ENCODE measurements around the gene RNASEH1. TPM values are rescaled to one million over a fixed set of nuclear protein-coding genes. Genes with fewer than 3 reads are reported as not detected.
A peak's percentile ranks its signal among the peaks of the same experiment; 100 is the strongest.

RNASEH1 gene
- total RNA-seq (2013) = 14.4 TPM
- polyA plus RNA-seq (10 to 100 TPM in 2 of 3 donors, 1 to 10 TPM in 1; 6.8 to 16.4 (median 14.2) TPM), polyA minus RNA-seq (6.0 and 9.7 TPM in 2 replicates), total RNA-seq (4.6 to 16.4 (median 9.5) reads per million in 11 experiments)

GRCh38 chr2:3558205-3559014 lies at the start of gene RNASEH1:
TSS of gene RNASEH1 (minus strand) at chr2:3558333. CDS start at chr2:3558260, 73 bp downstream.
- Histone ChIP-seq H4K20me1 (ENCODE audit: insufficient read depth, low read length) (no peaks in the 10 kb centered on the region), H3K27me3 (ENCODE audit: control insufficient read depth in 2 of 2, insufficient read depth in 2 of 2, low read length in 2 of 2) (no peaks in the 10 kb centered on the region), H3K9ac (ENCODE audit: insufficient read depth, low read length, poor library complexity, severe bottlenecking) (peak within 1 kb of the TSS; percentile 94), H3K79me2 (ENCODE audit: insufficient read depth, low read length) (peaks cover 25% of the 10 kb centered on the region), H3K4me2 (replicated peaks; ENCODE audit: extremely low read depth, low read length, poor library complexity, severe bottlenecking) (peak within 1 kb of the TSS; percentile 76), H3K4me3 (replicated peaks in 1 of 3; ENCODE audit: low read depth in 2 of 3, low read length in 3 of 3) (peak within 1 kb of the TSS; percentile 82 to 92 (median 85)), H3K36me3 (replicated peaks in 1 of 2; ENCODE audit: control insufficient read depth in 1 of 2, insufficient read depth in 2 of 2, low read length in 2 of 2) (peaks cover 21 to 33% of the 10 kb centered on the region in 2 donors), H3K9me3 (replicated peaks in 1 of 2; ENCODE audit: control insufficient read depth in 1 of 2, insufficient read depth in 1 of 2, low read length in 2 of 2) (no peaks in the 10 kb centered on the region), H2AFZ (ENCODE audit: insufficient read depth, low read depth, low read length, poor library complexity, severe bottlenecking) (peak within 1 kb of the TSS; percentile 92), H3K4me1 (ENCODE audit: control insufficient read depth in 1 of 2, insufficient read depth in 2 of 2, low read length in 2 of 2) (peaks cover 18 to 24% of the 10 kb centered on the region in 2 donors), H3K27ac (ENCODE audit: low read depth in 1 of 2, low read length in 2 of 2) (peak within 1 kb of the TSS; percentile 82 to 87)
- peak within 1 kb of the TSS; percentile 85 to 90 for H3K4me3 Mint-ChIP-seq
- under 1% methylated on average over 65 of the region's 67 CpGs for WGBS (ENCODE audit: insufficient coverage)
- no peaks in the 10 kb centered on the region for H3K27me3 Mint-ChIP-seq (ENCODE audit: low read depth in 3 of 3)
- H3K9me3 Mint-ChIP-seq = no peaks in the 10 kb centered on the region
- peak within 1 kb of the TSS; percentile 86 to 96 (median 92) for H3K27ac Mint-ChIP-seq
- DNase-seq = peak; percentile 98 to 99 (median 99)
- intact Hi-C loops (cut with micrococcal nuclease) = loop anchor here (1.0 to 5.0 kb wide), 5 partner anchors 16 to 181 kb away; partner anchors contain the start of genes ADI1 (in 1 of the 2), EIPR1 (in 1 of the 2) and RPS7 (in 1 of the 2)
- H3K4me1 Mint-ChIP-seq = peaks cover 22% of the 10 kb centered on the region
- peaks cover 28 to 32% of the 10 kb centered on the region in 2 donors for H3K36me3 Mint-ChIP-seq
- no peak for TF ChIP-seq CTCF (IDR thresholded peaks at IDR 0.05)

GRCh38 chr2:3606370-3607201 lies 48.5 kb upstream of the RNASEH1 start:
- Histone ChIP-seq H2AFZ (ENCODE audit: insufficient read depth, low read depth, low read length, poor library complexity, severe bottlenecking) (no peak overlapping the region), H4K20me1 (ENCODE audit: insufficient read depth, low read length) (no peaks in the 10 kb centered on the region), H3K79me2 (ENCODE audit: insufficient read depth, low read length) (no peaks in the 10 kb centered on the region), H3K9ac (ENCODE audit: insufficient read depth, low read length, poor library complexity, severe bottlenecking) (no peak overlapping the region), H3K27me3 (ENCODE audit: control insufficient read depth in 2 of 2, insufficient read depth in 2 of 2, low read length in 2 of 2) (no peaks in the 10 kb centered on the region), H3K4me3 (replicated peaks in 1 of 3; ENCODE audit: low read depth in 2 of 3, low read length in 3 of 3) (no peak overlapping the region), H3K4me1 (ENCODE audit: control insufficient read depth in 1 of 2, insufficient read depth in 2 of 2, low read length in 2 of 2) (no peaks in the 10 kb centered on the region), H3K4me2 (replicated peaks; ENCODE audit: extremely low read depth, low read length, poor library complexity, severe bottlenecking) (no peak overlapping the region), H3K36me3 (replicated peaks in 1 of 2; ENCODE audit: control insufficient read depth in 1 of 2, insufficient read depth in 2 of 2, low read length in 2 of 2) (no peaks in the 10 kb centered on the region), H3K27ac (ENCODE audit: low read depth in 1 of 2, low read length in 2 of 2) (no peak overlapping the region), H3K9me3 (replicated peaks in 1 of 2; ENCODE audit: control insufficient read depth in 1 of 2, insufficient read depth in 1 of 2, low read length in 2 of 2) (no peaks in the 10 kb centered on the region)
- H3K36me3 Mint-ChIP-seq = no peaks in the 10 kb centered on the region
- no peaks in the 10 kb centered on the region for H3K4me1 Mint-ChIP-seq
- intact Hi-C loops (cut with micrococcal nuclease) = no loop called here
- 94% methylated on average over 33 of the region's 37 CpGs for WGBS (ENCODE audit: insufficient coverage)
- no peak overlapping the region for H3K27ac Mint-ChIP-seq
- H3K4me3 Mint-ChIP-seq = no peak overlapping the region
- H3K9me3 Mint-ChIP-seq = peaks cover 0 to 5% (median 0%) of the 10 kb centered on the region in 7 donors
- TF ChIP-seq CTCF (IDR thresholded peaks at IDR 0.05) = no peak
- DNase-seq = no peak
- H3K27me3 Mint-ChIP-seq (ENCODE audit: low read depth in 3 of 3) = peaks cover 2 to 4% (median 4%) of the 10 kb centered on the region in 3 donors
